MG63 (cell line): ENCODE data around the gene RASGRP4. TPM values are rescaled to one million over a fixed set of nuclear protein-coding genes. Genes with fewer than 3 reads are reported as not detected.

Experiments
- DNase-seq: peaks from one replicate; pipeline ENCODE4 v3.0.0-alpha.2; 2020
- H3K27me3 ChIP-seq: fragments of 250-450 bp; sonication (Bioruptor Pico); 2 replicates; pipeline ENCODE4 v1.5.1; 2020; ENCODE audit warnings: mild to moderate bottlenecking, moderate library complexity
- H3K36me3 ChIP-seq: fragments of 250-450 bp; sonication (Bioruptor Pico); 2 replicates; pipeline ENCODE4 v1.5.1; 2020; ENCODE audit warnings: mild to moderate bottlenecking, moderate library complexity
- H3K4me3 ChIP-seq: fragments of 250-450 bp; sonication (Bioruptor Pico); 2 replicates; pipeline ENCODE4 v1.5.1; 2020; ENCODE audit warnings: mild to moderate bottlenecking, moderate library complexity
- H3K9me3 ChIP-seq: fragments of 250-450 bp; sonication (Bioruptor Pico); 2 replicates; pipeline ENCODE4 v1.5.1; 2020; ENCODE audit warnings: mild to moderate bottlenecking, moderate library complexity
- total RNA-seq: library from RNA; depleted of rRNA; stranded (reverse); fragments of >200 nt; shearing (Covaris generic); gene quantifications from 2 replicates; pipeline ENCODE4 v1.2.3, GENCODE V29; 2014; ENCODE audit warnings: low replicate concordance

RASGRP4 gene
- total RNA-seq, 1 experiment from 2014 or later, result not detected

DNA sequence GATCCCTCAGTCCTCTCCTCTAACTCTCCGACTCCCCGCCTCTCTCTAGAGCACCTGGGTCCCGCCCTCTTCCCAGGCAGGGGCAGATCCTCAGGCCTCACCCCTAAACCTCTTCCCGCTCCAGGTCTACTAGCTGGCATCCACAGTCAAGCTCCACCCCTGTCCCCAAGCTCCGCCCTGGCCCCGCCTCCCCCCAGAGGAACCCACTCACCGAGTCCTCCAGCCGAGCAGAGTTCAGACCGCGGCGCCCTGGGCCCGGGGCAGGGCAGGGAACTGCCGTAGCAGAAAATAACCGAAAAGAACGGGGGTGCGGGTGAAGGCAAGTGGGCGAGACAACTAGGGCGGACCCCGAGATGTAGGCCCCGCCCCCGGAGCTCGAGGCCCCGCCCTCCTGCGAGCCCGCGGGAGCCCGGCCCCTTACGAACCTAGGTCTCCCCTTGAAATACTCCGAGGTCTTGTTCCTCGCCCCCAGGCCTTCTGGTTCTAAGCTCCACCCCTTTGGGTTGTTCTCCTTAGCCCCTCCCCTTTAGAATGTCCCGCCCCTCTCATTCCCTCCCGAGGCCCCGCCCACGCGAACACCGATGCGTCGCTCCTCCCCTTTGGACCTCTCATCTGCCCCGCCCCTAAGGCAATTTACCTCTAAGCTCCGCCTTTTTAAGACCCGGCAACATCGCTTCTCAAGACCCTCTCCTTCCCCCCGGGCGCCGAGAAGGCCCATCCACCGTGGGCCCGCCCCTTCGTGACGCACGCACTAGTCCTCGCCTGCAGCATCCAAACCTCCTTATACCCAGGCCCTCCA, 38.3 kb downstream of the RASGRP4 start, which contains the start of gene GGN:
Gene GGN (minus strand): TSS at position 485 of the 799 bp plus-strand sequence. CDS start 773 bp downstream, outside the sequence.
- Histone ChIP-seq H3K4me3 (peak within 1 kb of the TSS; percentile 63), H3K36me3 (peaks cover 24% of the 10 kb centered on the region), H3K9me3 (no peaks in the 10 kb centered on the region), H3K27me3 (no peaks in the 10 kb centered on the region)
- DNase-seq, result peak; percentile 88

GRCh38 chr19:38386971-38387549, 39.0 kb downstream of the RASGRP4 start:
- no peak for DNase-seq
- peaks cover 29% of the 10 kb centered on the region for H3K36me3 ChIP-seq
- H3K27me3 ChIP-seq, result no peaks in the 10 kb centered on the region
- peak overlapping the region; percentile 63 for H3K4me3 ChIP-seq
- H3K9me3 ChIP-seq, result no peaks in the 10 kb centered on the region

- DNase-seq, result no peak
- Histone ChIP-seq H3K27me3 (no peaks in the 10 kb centered on the region), H3K4me3 (no peak overlapping the region), H3K9me3 (no peaks in the 10 kb centered on the region), H3K36me3 (peaks cover 35% of the 10 kb centered on the region)
These were observed 39.6 kb downstream of the RASGRP4 start for GRCh38 chr19:38386300-38386970.

GRCh38 chr19:38385804-38386257, 40.2 kb downstream of the RASGRP4 start:
- H3K9me3 ChIP-seq, result no peaks in the 10 kb centered on the region
- DNase-seq, result no peak
- no peak overlapping the region for H3K4me3 ChIP-seq
- H3K36me3 ChIP-seq, result peaks cover 41% of the 10 kb centered on the region
- H3K27me3 ChIP-seq, result no peaks in the 10 kb centered on the region

DNA sequence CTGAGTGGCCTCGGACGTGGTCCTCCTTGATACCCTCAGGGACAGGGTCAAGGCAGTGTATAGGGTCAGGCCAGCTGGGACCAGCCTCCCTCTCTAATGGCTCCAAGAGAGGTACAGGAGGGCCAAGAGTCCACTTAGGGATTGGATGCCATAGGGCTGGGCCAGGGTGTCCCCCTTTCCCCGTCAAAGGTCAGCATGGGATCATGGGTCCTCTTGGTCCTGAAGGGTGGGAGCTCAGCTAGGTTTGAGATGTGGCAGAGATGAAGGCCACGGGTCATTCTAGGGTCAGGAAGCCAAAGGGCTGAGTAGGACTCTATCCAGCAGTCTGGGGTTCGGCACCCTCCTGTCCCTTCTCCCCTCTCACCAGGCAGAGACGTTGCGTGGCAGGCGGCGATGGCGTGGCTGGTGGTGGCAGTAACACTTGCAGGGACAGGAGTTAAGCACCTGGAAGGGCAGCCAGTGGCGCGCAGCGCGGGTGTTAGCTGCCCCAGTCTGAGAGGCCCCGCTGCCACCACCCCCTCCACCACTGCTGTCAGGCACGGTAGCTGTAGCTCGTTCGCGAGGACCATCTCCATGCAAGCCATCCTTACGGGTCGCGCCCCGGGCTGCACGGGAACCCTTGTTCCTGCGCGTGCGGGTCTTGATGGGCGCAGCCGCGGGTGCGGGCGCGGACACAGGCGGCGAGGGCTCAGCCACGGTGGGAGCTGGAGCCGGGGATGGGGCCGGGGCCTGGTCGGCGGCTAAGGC, 40.8 kb downstream of the RASGRP4 start:
- Histone ChIP-seq H3K9me3 (no peaks in the 10 kb centered on the region), H3K4me3 (no peak overlapping the region), H3K27me3 (no peaks in the 10 kb centered on the region), H3K36me3 (peaks cover 47% of the 10 kb centered on the region)
- DNase-seq, result no peak

DNA sequence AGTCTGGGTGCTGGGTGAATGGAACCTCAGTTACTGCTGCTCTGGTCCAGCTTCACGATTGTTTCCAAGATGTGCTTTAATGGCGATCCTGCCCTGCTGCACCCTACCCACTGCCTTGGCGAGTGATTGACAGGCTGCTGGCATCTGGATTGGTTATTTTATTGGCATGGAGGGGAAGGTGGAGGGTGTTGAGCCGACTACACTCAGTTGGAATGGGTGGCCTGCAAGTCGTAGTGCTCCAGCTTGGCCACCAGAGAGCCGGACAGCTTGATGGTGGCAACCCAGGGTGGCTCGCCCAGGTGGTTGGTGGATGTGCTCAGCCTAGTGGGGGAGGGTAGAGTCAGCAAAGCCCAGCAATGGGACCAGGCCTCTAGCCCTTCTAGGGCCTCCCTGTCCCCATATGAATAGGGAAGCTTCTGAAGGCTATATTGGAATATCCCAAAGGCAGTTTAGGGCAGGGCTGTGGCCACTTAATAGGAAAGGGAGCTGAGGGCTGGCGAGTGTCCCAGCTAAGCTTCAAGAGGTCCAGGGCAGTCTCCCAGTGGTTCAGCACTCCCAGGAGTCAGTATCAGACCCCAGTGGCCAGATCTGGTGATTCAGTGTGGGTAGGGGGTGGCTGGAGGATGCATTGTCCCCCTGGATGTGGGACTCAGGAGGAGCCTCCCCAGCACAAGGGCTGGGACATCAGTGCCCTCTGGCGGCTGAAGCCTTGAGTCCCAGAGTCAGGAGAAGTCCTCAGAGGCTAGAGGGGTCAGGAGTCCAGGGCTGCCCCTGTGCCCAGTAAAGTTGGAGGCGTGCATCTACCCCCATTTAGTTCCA, 41.6 kb downstream of the RASGRP4 start:
- H3K4me3 ChIP-seq, result no peak overlapping the region
- H3K9me3 ChIP-seq, result no peaks in the 10 kb centered on the region
- H3K27me3 ChIP-seq, result no peaks in the 10 kb centered on the region
- no peak for DNase-seq
- peaks cover 55% of the 10 kb centered on the region for H3K36me3 ChIP-seq

- H3K36me3 ChIP-seq, result peaks cover 62% of the 10 kb centered on the region
- H3K4me3 ChIP-seq, result no peak overlapping the region
- no peak for DNase-seq
- no peaks in the 10 kb centered on the region for H3K9me3 ChIP-seq
- no peaks in the 10 kb centered on the region for H3K27me3 ChIP-seq
These were observed 42.3 kb downstream of the RASGRP4 start for GRCh38 chr19:38383743-38384142.

DNA sequence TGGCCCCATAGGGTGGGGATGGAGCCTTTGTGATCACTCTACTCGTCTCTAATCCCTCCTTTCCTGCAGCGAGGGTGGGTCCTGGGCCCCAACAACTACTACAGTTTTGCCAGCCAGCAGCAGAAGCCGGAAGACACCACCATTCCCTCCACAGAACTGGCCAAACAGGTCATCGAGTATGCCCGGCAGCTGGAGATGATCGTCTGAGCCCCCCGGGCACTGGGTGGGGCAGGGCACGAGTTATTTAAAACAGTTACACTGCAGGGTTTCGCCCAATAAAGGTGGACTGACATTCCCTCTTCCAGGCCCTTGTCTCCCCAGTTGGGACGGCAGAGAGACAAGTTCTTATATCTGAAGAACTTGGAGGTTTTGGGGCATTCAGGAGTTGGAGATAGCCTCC, 42.8 kb downstream of the RASGRP4 start:
- Histone ChIP-seq H3K9me3 (no peaks in the 10 kb centered on the region), H3K4me3 (no peak overlapping the region), H3K36me3 (peaks cover 65% of the 10 kb centered on the region), H3K27me3 (no peaks in the 10 kb centered on the region)
- DNase-seq, result no peak

DNA sequence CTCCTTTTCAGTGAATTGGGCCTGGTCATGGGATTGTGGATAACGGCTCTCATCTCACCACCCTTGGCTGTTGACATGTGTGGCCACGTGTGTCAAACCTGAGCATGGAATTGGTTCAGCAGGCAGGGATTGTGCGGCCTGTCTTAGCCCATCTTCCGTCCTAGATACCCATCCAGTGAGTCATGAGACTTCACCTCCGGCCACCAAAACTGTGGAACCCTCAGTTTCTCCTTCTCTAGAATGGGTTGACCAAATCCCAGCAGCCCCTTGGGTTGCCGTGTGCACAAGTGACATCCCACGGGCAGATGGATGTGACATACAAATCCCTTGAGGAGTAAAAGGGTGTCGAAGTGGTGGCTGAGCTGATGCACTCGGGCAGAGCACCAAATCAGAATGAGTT, 44.9 kb downstream of the RASGRP4 start:
- H3K4me3 ChIP-seq, result no peak overlapping the region
- peaks cover 86% of the 10 kb centered on the region for H3K36me3 ChIP-seq

GRCh38 chr19:38378866-38379265, 47.2 kb downstream of the RASGRP4 start:
- H3K4me3 ChIP-seq, result no peak overlapping the region
- DNase-seq, result no peak
- H3K36me3 ChIP-seq, result peaks cover 85% of the 10 kb centered on the region
- no peaks in the 10 kb centered on the region for H3K27me3 ChIP-seq
- no peaks in the 10 kb centered on the region for H3K9me3 ChIP-seq

More for the DNA sequence above, 44.9 kb downstream of the RASGRP4 start:
- DNase-seq, result no peak
- no peaks in the 10 kb centered on the region for H3K27me3 ChIP-seq
- H3K9me3 ChIP-seq, result no peaks in the 10 kb centered on the region

DNA sequence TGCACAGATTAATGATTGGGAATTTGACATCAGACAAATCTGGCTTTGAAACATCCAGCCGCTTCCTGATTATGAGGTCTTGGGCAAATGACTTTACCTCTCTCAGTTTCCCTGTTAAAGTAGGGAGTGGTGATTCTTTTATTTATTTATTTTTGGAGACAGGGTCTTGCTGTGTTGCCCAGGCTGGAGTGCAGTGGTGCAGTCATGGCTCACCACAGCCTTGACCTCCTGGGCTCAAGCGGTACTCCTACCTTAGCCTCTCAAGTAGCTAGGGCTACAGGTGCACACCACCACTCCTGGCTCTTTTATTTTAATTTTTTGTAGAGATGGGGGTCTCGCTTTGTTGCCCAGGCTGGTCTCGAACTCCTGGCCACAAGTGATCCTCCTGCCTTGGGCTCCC, 49.0 kb downstream of the RASGRP4 start:
- no peaks in the 10 kb centered on the region for H3K9me3 ChIP-seq
- H3K36me3 ChIP-seq, result peaks cover 69% of the 10 kb centered on the region
- H3K4me3 ChIP-seq, result no peak overlapping the region
- no peak for DNase-seq
- H3K27me3 ChIP-seq, result no peaks in the 10 kb centered on the region

- no peaks in the 10 kb centered on the region for H3K27me3 ChIP-seq
- peak overlapping the region; percentile 97; the same call in 1 of the 2 replicates for H3K4me3 ChIP-seq
- no peak for DNase-seq
- H3K9me3 ChIP-seq, result no peaks in the 10 kb centered on the region
- H3K36me3 ChIP-seq, result peaks cover 64% of the 10 kb centered on the region
These were observed 49.4 kb downstream of the RASGRP4 start for GRCh38 chr19:38376576-38376975.

DNA sequence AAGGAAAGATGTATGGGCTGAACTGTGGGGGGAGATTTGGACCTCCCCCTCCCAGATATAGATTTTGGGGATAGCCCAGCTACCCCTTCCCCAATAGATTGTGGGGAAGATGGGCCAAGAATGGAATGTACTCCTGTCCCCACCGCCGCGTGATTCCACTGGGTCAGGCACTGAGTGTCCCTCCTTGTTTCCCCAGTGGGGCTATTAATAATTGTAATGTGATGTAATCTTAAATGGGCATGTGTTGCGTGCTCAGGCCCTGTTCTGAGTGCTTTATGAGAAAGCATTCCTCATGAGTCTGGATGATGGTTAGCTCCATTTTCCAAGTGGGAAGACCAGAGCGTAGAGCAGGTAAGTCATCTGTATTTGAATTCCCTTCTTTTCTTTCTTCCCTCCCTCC, 50.3 kb downstream of the RASGRP4 start:
- Histone ChIP-seq H3K36me3 (peaks cover 56% of the 10 kb centered on the region), H3K27me3 (no peaks in the 10 kb centered on the region), H3K4me3 (peak overlapping the region; percentile 97), H3K9me3 (no peaks in the 10 kb centered on the region)
- no peak for DNase-seq

DNA sequence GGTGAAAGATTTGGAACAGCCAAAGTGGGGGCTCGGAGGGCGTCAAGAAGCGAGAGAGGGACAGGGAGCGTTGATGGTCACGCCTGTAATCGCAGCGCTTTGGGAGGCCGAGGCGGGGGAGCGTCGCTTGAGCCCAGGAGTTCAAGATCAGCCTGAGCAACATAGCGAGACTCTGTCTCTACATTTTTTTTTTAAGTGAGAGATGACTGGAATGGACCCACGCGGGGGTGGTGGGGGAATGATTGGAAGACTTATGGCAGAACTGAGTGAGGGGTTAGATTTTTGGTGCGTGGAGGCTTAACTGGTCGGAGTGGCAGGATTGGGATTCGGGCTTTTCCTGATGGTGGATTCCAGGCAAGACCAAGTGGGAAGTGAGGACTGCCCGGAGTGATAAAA, 50.9 kb downstream of the RASGRP4 start:
- DNase-seq, result no peak
- no peaks in the 10 kb centered on the region for H3K27me3 ChIP-seq
- H3K4me3 ChIP-seq, result peak overlapping the region; percentile 97
- H3K36me3 ChIP-seq, result peaks cover 49% of the 10 kb centered on the region
- no peaks in the 10 kb centered on the region for H3K9me3 ChIP-seq

GRCh38 chr19:38374332-38375097, 51.5 kb downstream of the RASGRP4 start, which contains the start of gene PSMD8:
TSS of gene PSMD8 (plus strand) at chr19:38374571. CDS start at chr19:38374602, 31 bp downstream.
- peak; percentile 99 for DNase-seq
- Histone ChIP-seq H3K4me3 (peak within 1 kb of the TSS; percentile 97), H3K27me3 (no peaks in the 10 kb centered on the region), H3K9me3 (no peaks in the 10 kb centered on the region), H3K36me3 (peaks cover 44% of the 10 kb centered on the region)
